GM19351 (cell line): ENCODE data around the gene ZNF296.

Source experiments
- ATAC-seq: cut with Tn5 transposase; IDR thresholded peaks from one replicate; pipeline ENCODE4 v1.9.1; 2021; ENCODE audit warnings: mild to moderate bottlenecking, moderate library complexity; ENCODE audit not compliant: unreplicated experiment

The ZNF296 gene

GRCh38 chr19:45103508-45104319 is 27.4 kb upstream of the ZNF296 start:
- peak; percentile 13 for ATAC-seq

- peak; percentile 44 for ATAC-seq
Measured at GRCh38 chr19:45103156-45103507, 26.9 kb upstream of the ZNF296 start.

- ATAC-seq = no peak
Measured at GRCh38 chr19:45102481-45102880, 26.2 kb upstream of the ZNF296 start.

- no peak for ATAC-seq
Measured at GRCh38 chr19:45101806-45102205, 25.5 kb upstream of the ZNF296 start.

- ATAC-seq = no peak
Measured at GRCh38 chr19:45100846-45101252, 24.6 kb upstream of the ZNF296 start.

GRCh38 chr19:45100201-45100600 is 23.9 kb upstream of the ZNF296 start:
- no peak for ATAC-seq

GRCh38 chr19:45099467-45100191 is 23.4 kb upstream of the ZNF296 start:
- no peak for ATAC-seq

- no peak for ATAC-seq
Measured at GRCh38 chr19:45098521-45099466, 22.5 kb upstream of the ZNF296 start.

GRCh38 chr19:45097776-45098520 is 21.7 kb upstream of the ZNF296 start:
- no peak for ATAC-seq

GRCh38 chr19:45097450-45097775 is 21.1 kb upstream of the ZNF296 start:
- no peak for ATAC-seq

- ATAC-seq = no peak
Measured at GRCh38 chr19:45096700-45097099, 20.4 kb upstream of the ZNF296 start.

GRCh38 chr19:45095496-45096413 is 19.5 kb upstream of the ZNF296 start:
- no peak for ATAC-seq

- ATAC-seq = no peak
Measured at GRCh38 chr19:45094707-45095106, 18.4 kb upstream of the ZNF296 start.

- ATAC-seq = no peak
Measured at GRCh38 chr19:45094137-45094536, 17.9 kb upstream of the ZNF296 start.

- no peak for ATAC-seq
Measured at GRCh38 chr19:45092747-45093678, 16.7 kb upstream of the ZNF296 start, which contains the start of gene PPP1R37. Gene PPP1R37 (plus strand): TSS chr19:45093179. CDS start chr19:45093326, 147 bp downstream.

- ATAC-seq = peak; percentile 68
Measured at GRCh38 chr19:45091031-45091923, 15.0 kb upstream of the ZNF296 start.

GRCh38 chr19:45090606-45091005 is 14.3 kb upstream of the ZNF296 start:
- no peak for ATAC-seq
